ENCODE data around the gene OTUD7B. TPM values are rescaled to one million over a fixed set of nuclear protein-coding genes. Genes with fewer than 3 reads are reported as not detected.

OTUD7B gene
- total and polyA plus RNA-seq, 2 donors from 2014 or later = 3.4 to 28.1 TPM

GRCh38 chr1:150034336-150034735 lies 23.8 kb upstream of the OTUD7B start:
- H3K4me1 ChIP-seq (ENCODE audit: control insufficient read depth in 2 of 3, insufficient read depth in 2 of 3, low read depth in 1 of 3, low read length in 3 of 3) = no peaks in the 10 kb centered on the region
- DNase-seq (no peak), FAIRE-seq (no peak)
- TF ChIP-seq CTCF (IDR thresholded peaks at IDR 0.05; ENCODE audit: borderline replicate concordance, extremely low read depth, insufficient read depth) = no peak
- H3K27ac ChIP-seq (ENCODE audit: low read depth in 2 of 2, low read length in 2 of 2) = no peak overlapping the region
- H3K27me3 ChIP-seq (ENCODE audit: control insufficient read depth, insufficient read depth, low read length) = no peaks in the 10 kb centered on the region
- no peaks in the 10 kb centered on the region for H3K36me3 ChIP-seq (ENCODE audit: control insufficient read depth in 2 of 3, insufficient read depth in 3 of 3, low read length in 3 of 3)
- intact Hi-C loops (cut with DNase I) = no loop called here
- H3K9me3 ChIP-seq (ENCODE audit: control insufficient read depth in 2 of 3, insufficient read depth in 1 of 3, low read length in 3 of 3) = no peaks in the 10 kb centered on the region
- H3K4me3 ChIP-seq (ENCODE audit: low read length in 3 of 3) = no peak overlapping the region
- no peak overlapping the region for H3K9ac ChIP-seq (ENCODE audit: low read length in 3 of 3)

- H3K9ac ChIP-seq (ENCODE audit: low read length in 3 of 3) = no peak overlapping the region
- H3K27me3 ChIP-seq (ENCODE audit: control insufficient read depth, insufficient read depth, low read length) = no peaks in the 10 kb centered on the region
- no peaks in the 10 kb centered on the region for H3K4me1 ChIP-seq (ENCODE audit: control insufficient read depth in 2 of 3, insufficient read depth in 2 of 3, low read depth in 1 of 3, low read length in 3 of 3)
- DNase-seq (no peak), FAIRE-seq (no peak)
- H3K9me3 ChIP-seq (ENCODE audit: control insufficient read depth in 2 of 3, insufficient read depth in 1 of 3, low read length in 3 of 3) = no peaks in the 10 kb centered on the region
- no peak for TF ChIP-seq CTCF (IDR thresholded peaks at IDR 0.05; ENCODE audit: borderline replicate concordance, extremely low read depth, insufficient read depth)
- intact Hi-C loops (cut with DNase I) = no loop called here
- H3K4me3 ChIP-seq (ENCODE audit: low read length in 3 of 3) = no peak overlapping the region
- no peaks in the 10 kb centered on the region for H3K36me3 ChIP-seq (ENCODE audit: control insufficient read depth in 2 of 3, insufficient read depth in 3 of 3, low read length in 3 of 3)
- no peak overlapping the region for H3K27ac ChIP-seq (ENCODE audit: low read depth in 2 of 2, low read length in 2 of 2)
Measured at GRCh38 chr1:150028322-150028721, 17.8 kb upstream of the OTUD7B start.

- no peak for TF ChIP-seq CTCF (IDR thresholded peaks at IDR 0.05; ENCODE audit: borderline replicate concordance, extremely low read depth, insufficient read depth)
- DNase-seq = no peak
- no peaks in the 10 kb centered on the region for H3K27me3 ChIP-seq (ENCODE audit: control insufficient read depth, insufficient read depth, low read length)
- H3K36me3 ChIP-seq (ENCODE audit: control insufficient read depth in 2 of 3, insufficient read depth in 3 of 3, low read length in 3 of 3) = no peaks in the 10 kb centered on the region
- no peaks in the 10 kb centered on the region for H3K9me3 ChIP-seq (ENCODE audit: control insufficient read depth in 2 of 3, insufficient read depth in 1 of 3, low read length in 3 of 3)
- peaks cover 0 to 9% (median 6%) of the 10 kb centered on the region in 3 donors for H3K4me1 ChIP-seq (ENCODE audit: control insufficient read depth in 2 of 3, insufficient read depth in 2 of 3, low read depth in 1 of 3, low read length in 3 of 3)
- no peak overlapping the region for H3K9ac ChIP-seq (ENCODE audit: low read length in 3 of 3)
- no peak overlapping the region for H3K4me3 ChIP-seq (ENCODE audit: low read length in 3 of 3)
- FAIRE-seq = no peak
- H3K27ac ChIP-seq (ENCODE audit: low read depth in 2 of 2, low read length in 2 of 2) = no peak overlapping the region
- intact Hi-C loops (cut with DNase I) = no loop called here
Measured at GRCh38 chr1:150024156-150024555, 13.6 kb upstream of the OTUD7B start.

- Histone ChIP-seq H3K27ac (ENCODE audit: low read depth in 2 of 2, low read length in 2 of 2) (no peak overlapping the region), H3K9ac (ENCODE audit: low read length in 3 of 3) (no peak overlapping the region), H3K27me3 (ENCODE audit: control insufficient read depth, insufficient read depth, low read length) (no peaks in the 10 kb centered on the region), H3K36me3 (ENCODE audit: control insufficient read depth in 2 of 3, insufficient read depth in 3 of 3, low read length in 3 of 3) (no peaks in the 10 kb centered on the region), H3K9me3 (ENCODE audit: control insufficient read depth in 2 of 3, insufficient read depth in 1 of 3, low read length in 3 of 3) (no peaks in the 10 kb centered on the region), H3K4me3 (ENCODE audit: low read length in 3 of 3) (no peak overlapping the region), H3K4me1 (ENCODE audit: control insufficient read depth in 2 of 3, insufficient read depth in 2 of 3, low read depth in 1 of 3, low read length in 3 of 3) (peaks cover 0 to 9% (median 6%) of the 10 kb centered on the region in 3 donors)
- no peak for DNase-seq
- intact Hi-C loops (cut with DNase I) = no loop called here
- no peak for FAIRE-seq
- no peak for TF ChIP-seq CTCF (IDR thresholded peaks at IDR 0.05; ENCODE audit: borderline replicate concordance, extremely low read depth, insufficient read depth)
Measured at GRCh38 chr1:150022357-150022756, 11.8 kb upstream of the OTUD7B start.
